Fibroblast of mammary gland (primary cell): ENCODE measurements around the gene DEDD2.

Experiments
- DNase-seq: peaks from one replicate; pipeline ENCODE4 v3.0.0-alpha.2; 2010; ENCODE audit warnings: low read depth
- H3K4me3 ChIP-seq: 2 replicates; pipeline ENCODE4 v1.5.1; 2011; ENCODE audit warnings: low read depth, mild to moderate bottlenecking, low read length, moderate library complexity; ENCODE audit not compliant: control insufficient read depth
- TF ChIP-seq, protein P1 (sequence below): conservative IDR thresholded peaks from 2 replicates; pipeline ENCODE4 v1.5.1; 2011; ENCODE audit warnings: low read depth, low read length, inconsistent platforms; ENCODE audit not compliant: control insufficient read depth, insufficient read depth

DEDD2 gene

GRCh38 chr19:42208612-42209011, 8.9 kb downstream of the DEDD2 start:
- DNase-seq = no peak
- no peak overlapping the region for H3K4me3 ChIP-seq
- TF ChIP-seq, protein P1, sequence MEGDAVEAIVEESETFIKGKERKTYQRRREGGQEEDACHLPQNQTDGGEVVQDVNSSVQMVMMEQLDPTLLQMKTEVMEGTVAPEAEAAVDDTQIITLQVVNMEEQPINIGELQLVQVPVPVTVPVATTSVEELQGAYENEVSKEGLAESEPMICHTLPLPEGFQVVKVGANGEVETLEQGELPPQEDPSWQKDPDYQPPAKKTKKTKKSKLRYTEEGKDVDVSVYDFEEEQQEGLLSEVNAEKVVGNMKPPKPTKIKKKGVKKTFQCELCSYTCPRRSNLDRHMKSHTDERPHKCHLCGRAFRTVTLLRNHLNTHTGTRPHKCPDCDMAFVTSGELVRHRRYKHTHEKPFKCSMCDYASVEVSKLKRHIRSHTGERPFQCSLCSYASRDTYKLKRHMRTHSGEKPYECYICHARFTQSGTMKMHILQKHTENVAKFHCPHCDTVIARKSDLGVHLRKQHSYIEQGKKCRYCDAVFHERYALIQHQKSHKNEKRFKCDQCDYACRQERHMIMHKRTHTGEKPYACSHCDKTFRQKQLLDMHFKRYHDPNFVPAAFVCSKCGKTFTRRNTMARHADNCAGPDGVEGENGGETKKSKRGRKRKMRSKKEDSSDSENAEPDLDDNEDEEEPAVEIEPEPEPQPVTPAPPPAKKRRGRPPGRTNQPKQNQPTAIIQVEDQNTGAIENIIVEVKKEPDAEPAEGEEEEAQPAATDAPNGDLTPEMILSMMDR = no peak

DNA sequence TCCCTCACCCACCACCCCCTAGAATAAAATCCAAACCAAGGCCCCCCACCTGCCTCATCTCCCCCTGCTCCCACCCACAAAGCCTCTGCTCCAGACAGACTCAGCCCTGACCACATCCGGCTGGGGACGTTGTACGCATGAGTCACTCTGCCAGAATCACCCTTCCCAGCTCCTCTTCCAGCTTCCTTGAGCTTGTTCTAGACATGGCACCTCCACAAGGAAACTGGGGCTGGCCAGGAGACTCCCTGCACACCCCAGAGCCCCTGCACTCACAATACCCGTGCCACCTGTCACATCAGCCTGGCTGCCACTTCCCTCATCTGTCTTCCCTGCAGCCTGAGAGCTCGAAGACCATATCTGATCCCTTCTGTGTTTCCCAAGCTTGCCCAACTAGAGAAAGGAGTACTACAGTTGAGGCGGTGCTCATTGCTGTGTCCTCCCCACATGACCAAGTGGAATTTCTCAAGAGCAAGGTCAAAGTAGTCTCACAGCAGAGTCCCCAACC, 9.7 kb downstream of the DEDD2 start:
- no peak overlapping the region for H3K4me3 ChIP-seq
- TF ChIP-seq, protein P1 = no peak
- peak; percentile 83 for DNase-seq

GRCh38 chr19:42206871-42207755, 10.4 kb downstream of the DEDD2 start:
- H3K4me3 ChIP-seq = no peak overlapping the region
- peak; percentile 63 for DNase-seq
- TF ChIP-seq, protein P1 = no peak

GRCh38 chr19:42204664-42205063, 12.8 kb downstream of the DEDD2 start:
- TF ChIP-seq, protein P1 = no peak
- no peak for DNase-seq
- H3K4me3 ChIP-seq = no peak overlapping the region

GRCh38 chr19:42203700-42204099, 13.8 kb downstream of the DEDD2 start:
- no peak for DNase-seq
- no peak overlapping the region for H3K4me3 ChIP-seq
- TF ChIP-seq, protein P1 = no peak

GRCh38 chr19:42202290-42202880, 15.1 kb downstream of the DEDD2 start:
- H3K4me3 ChIP-seq = no peak overlapping the region
- TF ChIP-seq, protein P1 = no peak
- DNase-seq = no peak
